Measurements from ENCODE around the gene KRTAP10-2.

GRCh38 chr21:44578371-44579055 lies 27.2 kb upstream of the KRTAP10-2 start:
- TF ChIP-seq CTCF (conservative IDR thresholded peaks at IDR 0.05; ENCODE audit: low read length): no peak
- no peak for TF ChIP-seq EZH2phosphoT487 (IDR thresholded peaks at IDR 0.05; ENCODE audit: borderline replicate concordance, low read depth, low read length)
